GM23338 (cell line): ENCODE data around the gene BCL2L12. TPM values are rescaled to one million over a fixed set of nuclear protein-coding genes. Genes with fewer than 3 reads are reported as not detected.
A peak's percentile ranks its signal among the peaks of the same experiment; 100 is the strongest.
"Not testable (repeated sequence)": the region's sequence is repeated elsewhere in the genome, so short reads cannot be mapped to it uniquely, and the experiment has no call there.

ENCODE experiments used
- ATAC-seq: fragments of 200-7000 bp; cut with Tn5 transposase; 3 replicates; pipeline ENCODE4 v1.9.1; 2020
- DNase-seq: peaks from one replicate; pipeline ENCODE4 v3.0.0-alpha.2; 2015; ENCODE audit warnings: low spot score
- H2AFZ ChIP-seq: fragments of 200-600 bp; sonication (generic); 2 replicates; pipeline ENCODE4 v1.8.0; 2016; ENCODE audit warnings: antibody characterized with exemption, mild to moderate bottlenecking, moderate library complexity
- H3F3A ChIP-seq: fragments of 200-600 bp; sonication (generic); replicated peaks from 2 replicates; pipeline ENCODE4 v1.8.0; 2017; ENCODE audit warnings: antibody characterized with exemption, mixed run types, low read depth
- H3K27ac ChIP-seq: fragments of 200-600 bp; sonication (generic); 2 replicates; pipeline ENCODE4 v1.6.1; 2016; ENCODE audit warnings: low read depth
- H3K27me3 ChIP-seq: fragments of 200-600 bp; sonication (generic); 2 replicates; pipeline ENCODE4 v1.8.0; 2016; ENCODE audit warnings: mild to moderate bottlenecking, mixed run types, moderate library complexity; ENCODE audit not compliant: insufficient read depth
- H3K36me3 ChIP-seq: fragments of 200-600 bp; sonication (generic); 2 replicates; pipeline ENCODE4 v1.8.0; 2016; ENCODE audit warnings: mild to moderate bottlenecking; ENCODE audit not compliant: insufficient read depth
- H3K4me1 ChIP-seq: fragments of 200-600 bp; sonication (generic); 2 replicates; pipeline ENCODE4 v1.8.0; 2016; ENCODE audit warnings: mild to moderate bottlenecking, moderate library complexity; ENCODE audit not compliant: insufficient read depth
- H3K4me2 ChIP-seq: fragments of 200-600 bp; sonication (generic); 2 replicates; pipeline ENCODE4 v1.7.1; 2017; ENCODE audit warnings: mixed run types
- H3K4me3 ChIP-seq: fragments of 200-600 bp; sonication (generic); 2 replicates; pipeline ENCODE4 v1.6.1; 2016; ENCODE audit warnings: mixed run types
- H3K79me2 ChIP-seq: fragments of 200-600 bp; sonication (generic); replicated peaks from 2 replicates; pipeline ENCODE4 v1.8.0; 2017; ENCODE audit warnings: mild to moderate bottlenecking; ENCODE audit not compliant: insufficient read depth
- H3K9me2 ChIP-seq: fragments of 200-600 bp; sonication (generic); 2 replicates; pipeline ENCODE4 v1.8.0; 2017; ENCODE audit not compliant: insufficient read depth
- H4K20me1 ChIP-seq: fragments of 200-600 bp; sonication (generic); replicated peaks from 2 replicates; pipeline ENCODE4 v1.8.0; 2017; ENCODE audit warnings: mild to moderate bottlenecking; ENCODE audit not compliant: insufficient read depth
- H3K27ac Mint-ChIP-seq: 2 replicates; pipeline ENCODE4 v1.8.0; 2020; ENCODE audit warnings: inconsistent platforms, mild to moderate bottlenecking, moderate library complexity, mixed read lengths
- H3K27me3 Mint-ChIP-seq: 3 replicates; pipeline ENCODE4 v1.8.0; 2022; ENCODE audit warnings: low read depth, mild to moderate bottlenecking, moderate library complexity, mixed read lengths, inconsistent platforms; ENCODE audit not compliant: insufficient read depth, poor library complexity
- H3K36me3 Mint-ChIP-seq: 3 replicates; pipeline ENCODE4 v1.8.0; 2021; ENCODE audit warnings: low read depth, mild to moderate bottlenecking, inconsistent platforms, moderate library complexity, mixed read lengths
- H3K4me1 Mint-ChIP-seq: 3 replicates; pipeline ENCODE4 v1.8.0; 2020; ENCODE audit warnings: mild to moderate bottlenecking, inconsistent platforms, mixed read lengths
- H3K4me3 Mint-ChIP-seq: 3 replicates; pipeline ENCODE4 v1.8.0; 2021; ENCODE audit warnings: moderate library complexity, mild to moderate bottlenecking, inconsistent platforms, mixed read lengths
- H3K9me3 Mint-ChIP-seq: 3 replicates; pipeline ENCODE4 v1.8.0; 2020; ENCODE audit warnings: moderate library complexity, mild to moderate bottlenecking, inconsistent platforms, mixed read lengths
- CREB1 ChIP-seq: fragments of 250-450 bp; sonication (Bioruptor Pico); IDR thresholded peaks from 2 replicates; pipeline ENCODE4 v1.5.0; 2020; ENCODE audit warnings: low read depth, mild to moderate bottlenecking, moderate library complexity
- EZH2 ChIP-seq: fragments of 200-600 bp; sonication (generic); IDR thresholded peaks from one replicate; pipeline ENCODE4 v1.8.0; 2017; ENCODE audit warnings: antibody characterized with exemption, mild to moderate bottlenecking, low read depth; ENCODE audit not compliant: unreplicated experiment
- EZH2phosphoT487 ChIP-seq: fragments of 200-600 bp; sonication (generic); IDR thresholded peaks from one replicate; pipeline ENCODE4 v1.8.1; 2018; ENCODE audit warnings: antibody characterized with exemption; ENCODE audit not compliant: unreplicated experiment
- JUNB ChIP-seq: IDR thresholded peaks from one replicate; pipeline ENCODE4 v1.6.1; 2016; ENCODE audit warnings: antibody characterized with exemption; ENCODE audit not compliant: unreplicated experiment
- NANOG ChIP-seq: IDR thresholded peaks from 2 replicates; pipeline ENCODE4 v1.6.1; 2016; ENCODE audit warnings: antibody characterized with exemption, borderline replicate concordance
- POLR2AphosphoS5 ChIP-seq: IDR thresholded peaks from 2 replicates; pipeline ENCODE4 v1.6.1; 2016; ENCODE audit warnings: antibody characterized with exemption, low read depth
- STAT1 ChIP-seq: IDR thresholded peaks from one replicate; pipeline ENCODE4 v1.6.1; 2016; ENCODE audit warnings: antibody characterized with exemption; ENCODE audit not compliant: unreplicated experiment
- ZNF114 ChIP-seq: fragments of 250-450 bp; sonication (Bioruptor Pico); IDR thresholded peaks from 2 replicates; pipeline ENCODE4 v1.5.0; 2020; ENCODE audit warnings: mild to moderate bottlenecking, moderate library complexity
- ZNF331 ChIP-seq: fragments of 250-450 bp; sonication (Bioruptor Pico); IDR thresholded peaks from 2 replicates; pipeline ENCODE4 v1.5.0; 2020; ENCODE audit warnings: low read depth, mild to moderate bottlenecking, moderate library complexity
- polyA plus RNA-seq: library from polyadenylated mRNA; unstranded; fragments of >200 nt; fragmentation: Nextera tagmentation; extraction: Ambion mirVana; gene quantifications from 2 replicates; pipeline ENCODE4 v1.2.1, GENCODE V29; 2016
- total RNA-seq: library from RNA; depleted of rRNA; stranded (reverse); fragments of >200 nt; shearing (Covaris generic); gene quantifications from 2 replicates; pipeline ENCODE4 v1.2.3, GENCODE V29; 2014
- TF ChIP-seq, protein P1 (sequence below), 2 experiments: fragments of 200-600 bp in 1 of 2; sonication (generic) in 1 of 2; conservative IDR thresholded peaks; 2 replicates each; pipeline versions ENCODE4 v1.5.1 to v1.6.1; 2016 to 2017; ENCODE audit warnings: antibody characterized with exemption in 2 of 2, low read depth in 2 of 2, mild to moderate bottlenecking in 2 of 2, moderate library complexity in 1 of 2
- TF ChIP-seq, protein P2 (sequence below): IDR thresholded peaks from one replicate; pipeline ENCODE4 v1.6.1; 2018; ENCODE audit warnings: antibody characterized with exemption; ENCODE audit not compliant: unreplicated experiment
- TF ChIP-seq, protein P3 (sequence below): IDR thresholded peaks from 2 replicates; pipeline ENCODE4 v1.6.1; 2016; ENCODE audit warnings: antibody characterized with exemption

BCL2L12 gene
- total and polyA plus RNA-seq, 2 experiments from 2014 or later = 61.3 to 102 TPM

DNA sequence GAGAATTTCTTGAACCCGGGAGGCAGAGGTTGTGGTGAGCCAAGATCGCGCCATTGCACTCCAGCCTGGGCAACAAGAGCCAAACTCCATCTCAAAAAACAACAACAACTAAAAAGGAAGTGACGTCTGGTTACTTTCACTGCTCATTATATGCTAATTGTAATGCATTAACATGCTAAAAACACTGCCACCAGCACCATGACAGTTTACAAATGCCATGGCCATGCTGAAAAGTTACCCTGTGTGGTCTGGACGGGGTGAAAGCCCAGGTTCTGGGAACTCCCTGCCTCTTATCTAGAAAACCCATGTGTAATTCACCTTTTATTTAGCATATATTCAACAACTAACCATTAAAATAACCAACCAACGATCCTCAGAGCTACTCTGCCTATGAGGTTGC, 53.3 kb downstream of the BCL2L12 start:
- H3K4me3 ChIP-seq = no peak overlapping the region
- no peaks in the 10 kb centered on the region for H4K20me1 ChIP-seq
- no peaks in the 10 kb centered on the region for H3K79me2 ChIP-seq
- no peak for ATAC-seq
- H3K27ac Mint-ChIP-seq = no peak overlapping the region
- H2AFZ ChIP-seq = peak overlapping the region; percentile 70
- peaks cover 2% of the 10 kb centered on the region; the same call in 1 of the 3 replicates for H3K9me3 Mint-ChIP-seq
- peaks cover 12% of the 10 kb centered on the region for H3K4me1 Mint-ChIP-seq
- no peaks in the 10 kb centered on the region for H3K27me3 ChIP-seq
- peaks cover 6% of the 10 kb centered on the region for H3K36me3 Mint-ChIP-seq
- 0 out of 2 replicates have a peak, but pooled peaks cover 6% of the 10 kb centered on the region for H3F3A ChIP-seq
- TF ChIP-seq ZNF331 (CRISPR knock-in tag) (no peak), EZH2phosphoT487 (no peak), NANOG (no peak), STAT1 (no peak), EZH2 (no peak), CREB1 (CRISPR knock-in tag) (no peak), POLR2AphosphoS5 (no peak), ZNF114 (CRISPR knock-in tag) (no peak), JUNB (no peak)
- TF ChIP-seq, protein P1, sequence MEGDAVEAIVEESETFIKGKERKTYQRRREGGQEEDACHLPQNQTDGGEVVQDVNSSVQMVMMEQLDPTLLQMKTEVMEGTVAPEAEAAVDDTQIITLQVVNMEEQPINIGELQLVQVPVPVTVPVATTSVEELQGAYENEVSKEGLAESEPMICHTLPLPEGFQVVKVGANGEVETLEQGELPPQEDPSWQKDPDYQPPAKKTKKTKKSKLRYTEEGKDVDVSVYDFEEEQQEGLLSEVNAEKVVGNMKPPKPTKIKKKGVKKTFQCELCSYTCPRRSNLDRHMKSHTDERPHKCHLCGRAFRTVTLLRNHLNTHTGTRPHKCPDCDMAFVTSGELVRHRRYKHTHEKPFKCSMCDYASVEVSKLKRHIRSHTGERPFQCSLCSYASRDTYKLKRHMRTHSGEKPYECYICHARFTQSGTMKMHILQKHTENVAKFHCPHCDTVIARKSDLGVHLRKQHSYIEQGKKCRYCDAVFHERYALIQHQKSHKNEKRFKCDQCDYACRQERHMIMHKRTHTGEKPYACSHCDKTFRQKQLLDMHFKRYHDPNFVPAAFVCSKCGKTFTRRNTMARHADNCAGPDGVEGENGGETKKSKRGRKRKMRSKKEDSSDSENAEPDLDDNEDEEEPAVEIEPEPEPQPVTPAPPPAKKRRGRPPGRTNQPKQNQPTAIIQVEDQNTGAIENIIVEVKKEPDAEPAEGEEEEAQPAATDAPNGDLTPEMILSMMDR (conservative IDR thresholded peaks at IDR 0.05; ENCODE audit: low read depth in 2 of 2) = no peak
- TF ChIP-seq, protein P2, sequence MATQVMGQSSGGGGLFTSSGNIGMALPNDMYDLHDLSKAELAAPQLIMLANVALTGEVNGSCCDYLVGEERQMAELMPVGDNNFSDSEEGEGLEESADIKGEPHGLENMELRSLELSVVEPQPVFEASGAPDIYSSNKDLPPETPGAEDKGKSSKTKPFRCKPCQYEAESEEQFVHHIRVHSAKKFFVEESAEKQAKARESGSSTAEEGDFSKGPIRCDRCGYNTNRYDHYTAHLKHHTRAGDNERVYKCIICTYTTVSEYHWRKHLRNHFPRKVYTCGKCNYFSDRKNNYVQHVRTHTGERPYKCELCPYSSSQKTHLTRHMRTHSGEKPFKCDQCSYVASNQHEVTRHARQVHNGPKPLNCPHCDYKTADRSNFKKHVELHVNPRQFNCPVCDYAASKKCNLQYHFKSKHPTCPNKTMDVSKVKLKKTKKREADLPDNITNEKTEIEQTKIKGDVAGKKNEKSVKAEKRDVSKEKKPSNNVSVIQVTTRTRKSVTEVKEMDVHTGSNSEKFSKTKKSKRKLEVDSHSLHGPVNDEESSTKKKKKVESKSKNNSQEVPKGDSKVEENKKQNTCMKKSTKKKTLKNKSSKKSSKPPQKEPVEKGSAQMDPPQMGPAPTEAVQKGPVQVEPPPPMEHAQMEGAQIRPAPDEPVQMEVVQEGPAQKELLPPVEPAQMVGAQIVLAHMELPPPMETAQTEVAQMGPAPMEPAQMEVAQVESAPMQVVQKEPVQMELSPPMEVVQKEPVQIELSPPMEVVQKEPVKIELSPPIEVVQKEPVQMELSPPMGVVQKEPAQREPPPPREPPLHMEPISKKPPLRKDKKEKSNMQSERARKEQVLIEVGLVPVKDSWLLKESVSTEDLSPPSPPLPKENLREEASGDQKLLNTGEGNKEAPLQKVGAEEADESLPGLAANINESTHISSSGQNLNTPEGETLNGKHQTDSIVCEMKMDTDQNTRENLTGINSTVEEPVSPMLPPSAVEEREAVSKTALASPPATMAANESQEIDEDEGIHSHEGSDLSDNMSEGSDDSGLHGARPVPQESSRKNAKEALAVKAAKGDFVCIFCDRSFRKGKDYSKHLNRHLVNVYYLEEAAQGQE = no peak
- TF ChIP-seq, protein P3, sequence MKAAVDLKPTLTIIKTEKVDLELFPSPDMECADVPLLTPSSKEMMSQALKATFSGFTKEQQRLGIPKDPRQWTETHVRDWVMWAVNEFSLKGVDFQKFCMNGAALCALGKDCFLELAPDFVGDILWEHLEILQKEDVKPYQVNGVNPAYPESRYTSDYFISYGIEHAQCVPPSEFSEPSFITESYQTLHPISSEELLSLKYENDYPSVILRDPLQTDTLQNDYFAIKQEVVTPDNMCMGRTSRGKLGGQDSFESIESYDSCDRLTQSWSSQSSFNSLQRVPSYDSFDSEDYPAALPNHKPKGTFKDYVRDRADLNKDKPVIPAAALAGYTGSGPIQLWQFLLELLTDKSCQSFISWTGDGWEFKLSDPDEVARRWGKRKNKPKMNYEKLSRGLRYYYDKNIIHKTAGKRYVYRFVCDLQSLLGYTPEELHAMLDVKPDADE = no peak
- no peak for DNase-seq
- peak overlapping the region; percentile 18; the same call in 1 of the 2 replicates for H3K27ac ChIP-seq
- 0 out of 2 replicates have a peak overlapping the region, but pooled peaks have one; percentile 2 for H3K4me2 ChIP-seq
- no peaks in the 10 kb centered on the region; the same call in 1 of the 2 replicates for H3K4me1 ChIP-seq
- H3K27me3 Mint-ChIP-seq = peaks cover 22% of the 10 kb centered on the region
- no peaks in the 10 kb centered on the region for H3K36me3 ChIP-seq
- no peak overlapping the region for H3K4me3 Mint-ChIP-seq
- no peaks in the 10 kb centered on the region for H3K9me2 ChIP-seq

DNA sequence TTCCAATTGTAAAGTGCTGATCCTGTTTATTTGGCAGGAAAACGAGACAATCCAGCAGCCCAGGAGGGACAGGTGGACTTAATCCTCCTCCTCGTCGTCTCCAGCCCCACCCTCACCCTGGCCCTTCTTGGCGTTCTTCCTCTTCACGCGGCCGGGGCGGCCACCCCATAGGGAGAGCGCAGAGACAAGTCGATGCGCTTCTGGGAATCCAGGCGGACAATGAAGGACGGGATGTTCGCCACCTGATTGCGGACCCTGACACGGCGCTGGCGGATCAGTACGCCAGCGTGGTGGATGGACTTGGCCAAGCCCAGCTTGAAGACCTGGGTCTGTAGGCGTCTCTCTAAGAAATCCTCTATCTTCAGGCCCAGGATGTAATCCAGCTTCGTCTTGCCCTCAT, 53.7 kb downstream of the BCL2L12 start:
- not testable (repeated sequence) for H3K27me3 ChIP-seq, H3F3A ChIP-seq, H3K4me3 Mint-ChIP-seq, ATAC-seq, H4K20me1 ChIP-seq, H3K27ac Mint-ChIP-seq, H3K4me3 ChIP-seq, DNase-seq, H3K4me1 ChIP-seq, H3K36me3 Mint-ChIP-seq, H3K79me2 ChIP-seq, H3K9me2 ChIP-seq, H3K27ac ChIP-seq, H3K9me3 Mint-ChIP-seq, H3K36me3 ChIP-seq
- Mint-ChIP-seq H3K27me3 (peaks cover 22% of the 10 kb centered on the region), H3K4me1 (peaks cover 12% of the 10 kb centered on the region)
- Histone ChIP-seq H2AFZ (peak overlapping the region; percentile 70), H3K4me2 (0 out of 2 replicates have a peak overlapping the region, but pooled peaks have one; percentile 2)
